Measurements from ENCODE around the gene PROSER1. TPM values are rescaled to one million over a fixed set of nuclear protein-coding genes. Genes with fewer than 3 reads are reported as not detected.
"Not testable (repeated sequence)": the region's sequence is repeated elsewhere in the genome, so short reads cannot be mapped to it uniquely, and the experiment has no call there.

PROSER1 gene
- 11.0 and 14.0 TPM in 2 replicates for total RNA-seq (2014; rRNA removed; shearing (Covaris generic))

- DNase-seq (ENCODE audit: low read depth), result peak; percentile 81
Measured at GRCh38 chr13:39037880-39038568, at the start of gene PROSER1, which contains the start of gene NHLRC3. PROSER1 (minus strand) TSS chr13:39038089; CDS start chr13:39037242, 847 bp downstream. NHLRC3 (plus strand) TSS chr13:39038456; CDS start chr13:39038640, 184 bp downstream.

GRCh38 chr13:39086251-39086945, 48.5 kb upstream of the PROSER1 start:
- not testable (repeated sequence) for DNase-seq (ENCODE audit: low read depth)

GRCh38 chr13:39073983-39074382, 36.1 kb upstream of the PROSER1 start:
- no peak for DNase-seq (ENCODE audit: low read depth)

DNA sequence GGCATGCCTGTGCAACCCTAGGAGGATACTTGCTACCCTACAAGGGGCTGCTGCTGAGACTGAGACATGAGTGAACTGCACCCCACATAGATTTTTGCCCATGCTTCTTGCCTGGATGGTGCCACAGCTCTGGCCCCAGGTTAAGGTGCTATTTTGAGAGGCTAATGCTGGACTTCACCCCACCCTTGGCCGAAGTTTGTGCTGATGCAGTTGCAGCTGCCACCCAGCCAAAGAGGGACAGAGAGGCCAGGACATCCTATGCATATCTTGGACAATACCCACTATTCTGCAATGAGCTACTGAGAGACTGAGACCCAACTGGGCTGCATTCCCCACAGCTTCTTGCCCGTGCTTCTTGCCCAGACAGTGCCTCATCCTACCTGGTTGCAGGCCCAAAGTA, 35.0 kb upstream of the PROSER1 start:
- no peak for DNase-seq (ENCODE audit: low read depth)

- no peak for DNase-seq (ENCODE audit: low read depth)
Measured at GRCh38 chr13:39062004-39062403, 24.1 kb upstream of the PROSER1 start.

GRCh38 chr13:39058040-39058439, 20.2 kb upstream of the PROSER1 start:
- DNase-seq (ENCODE audit: low read depth), result no peak

GRCh38 chr13:39056018-39056417, 18.1 kb upstream of the PROSER1 start:
- no peak for DNase-seq (ENCODE audit: low read depth)

- no peak for DNase-seq (ENCODE audit: low read depth)
Measured at GRCh38 chr13:39054112-39054511, 16.2 kb upstream of the PROSER1 start.

DNA sequence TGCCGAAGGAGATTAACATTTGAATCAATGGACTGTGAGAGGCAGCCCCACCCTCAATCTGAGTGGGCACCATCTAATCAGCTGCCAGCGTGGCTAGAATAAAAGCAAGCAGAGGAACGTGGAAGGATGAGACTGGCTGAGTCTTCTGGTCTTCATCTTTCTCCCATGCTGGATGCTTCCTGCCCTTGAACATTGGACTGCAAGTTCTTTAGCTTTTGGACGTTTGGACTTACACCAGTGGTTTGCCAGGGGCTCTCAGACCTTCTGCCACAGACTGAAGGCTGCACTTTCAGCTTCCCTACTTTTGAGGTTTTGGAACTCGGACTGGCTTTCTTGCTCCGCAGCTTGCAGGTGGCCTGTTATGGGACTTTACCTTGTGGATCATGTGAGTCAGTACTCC, 15.1 kb upstream of the PROSER1 start:
- no peak for DNase-seq (ENCODE audit: low read depth)

DNA sequence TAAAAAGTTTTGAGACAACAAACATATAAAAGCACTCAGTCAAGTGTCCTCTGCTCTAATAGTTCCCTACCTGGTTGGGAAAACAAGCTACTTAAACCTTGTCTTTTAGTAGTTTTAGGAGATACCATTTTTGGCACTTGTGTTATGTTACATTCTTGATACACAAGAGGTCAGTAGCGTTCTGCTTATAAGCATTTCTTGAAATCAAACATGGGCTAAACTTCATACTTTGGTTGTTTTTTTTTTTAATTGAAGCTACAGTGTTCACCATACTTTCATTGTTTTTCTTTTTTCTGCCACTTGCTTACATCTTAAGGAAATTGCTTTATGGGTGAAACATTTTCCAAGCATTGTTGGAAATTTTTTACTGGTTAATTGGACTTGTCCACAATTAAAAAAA, 13.3 kb upstream of the PROSER1 start:
- DNase-seq (ENCODE audit: low read depth), result peak; percentile 42

DNA sequence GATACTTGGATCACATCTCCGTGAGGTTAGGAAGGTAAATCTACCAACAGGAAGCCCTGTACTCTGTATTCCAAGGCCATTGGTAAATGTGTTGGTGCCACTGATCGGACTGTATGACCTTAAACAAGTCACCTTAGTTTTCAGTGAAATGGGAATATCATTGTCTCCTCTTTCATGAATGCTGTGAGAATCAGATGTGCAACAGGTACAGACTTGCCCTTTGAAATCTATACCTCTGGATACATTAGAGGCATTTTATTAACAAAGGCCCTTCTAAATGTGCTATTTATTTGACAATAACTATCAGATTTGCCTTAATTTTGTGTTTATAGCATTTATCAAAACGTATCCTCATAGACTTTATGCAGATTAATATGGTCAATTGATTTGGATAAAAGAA, 11.4 kb upstream of the PROSER1 start:
- no peak for DNase-seq (ENCODE audit: low read depth)

GRCh38 chr13:39048806-39049205, 10.9 kb upstream of the PROSER1 start:
- no peak for DNase-seq (ENCODE audit: low read depth)

DNA sequence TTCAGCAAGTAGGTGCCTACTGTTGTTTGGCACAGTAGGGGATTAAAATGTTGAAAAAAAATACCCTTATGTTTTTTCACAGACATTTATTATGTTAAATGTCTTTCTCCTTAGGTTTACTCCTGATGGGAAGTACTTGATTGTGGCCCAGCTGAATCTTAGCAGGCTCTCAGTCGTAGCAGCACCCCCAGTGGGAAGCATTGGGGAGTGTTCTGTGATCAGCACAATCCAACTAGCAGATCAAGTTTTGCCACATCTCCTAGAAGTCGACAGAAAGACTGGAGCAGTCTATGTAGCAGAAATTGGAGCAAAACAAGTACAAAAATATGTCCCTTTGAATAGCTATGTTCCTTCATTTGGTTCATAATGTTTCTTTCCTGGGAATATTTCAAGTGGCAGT, 9.7 kb upstream of the PROSER1 start:
- no peak for DNase-seq (ENCODE audit: low read depth)

DNA sequence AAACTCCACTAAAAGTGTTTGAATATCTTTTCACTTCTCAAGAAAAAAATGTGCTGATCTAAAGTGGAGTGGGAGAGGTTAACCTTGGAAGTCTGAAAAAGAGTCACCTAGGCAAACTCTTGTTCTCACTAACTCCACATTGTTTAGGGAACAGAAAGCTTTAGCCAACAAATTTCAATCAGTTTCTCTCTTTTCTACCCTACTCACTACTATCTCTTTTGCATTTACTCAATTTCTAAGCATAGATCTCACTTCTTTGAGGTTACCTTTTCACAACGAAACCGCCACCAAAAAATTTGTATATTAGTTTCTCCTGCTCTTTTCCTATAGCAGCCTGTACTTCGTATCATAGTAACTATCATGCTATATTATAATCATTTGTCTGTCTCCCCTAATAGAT, 6.6 kb upstream of the PROSER1 start:
- no peak for DNase-seq (ENCODE audit: low read depth)

DNA sequence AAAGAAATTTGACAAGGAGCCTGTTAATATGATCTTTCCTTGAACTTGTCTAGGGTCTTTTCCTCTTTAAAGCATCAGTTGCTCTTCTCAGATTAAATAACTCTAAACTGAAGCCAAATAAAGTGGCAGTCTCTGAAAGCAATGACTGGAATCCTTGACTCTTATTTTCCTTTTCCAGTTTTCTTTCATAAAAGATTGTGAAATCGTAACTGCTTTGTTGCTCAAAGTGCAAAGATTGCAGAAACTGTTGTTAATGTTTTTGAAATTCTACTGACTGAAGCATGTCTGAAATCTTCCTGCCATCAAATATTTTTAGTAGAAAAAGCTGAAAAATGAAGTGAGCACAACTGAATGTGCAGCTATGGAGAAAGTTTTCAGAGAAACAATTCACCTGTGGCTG, 2.3 kb upstream of the PROSER1 start:
- DNase-seq (ENCODE audit: low read depth), result no peak

DNA sequence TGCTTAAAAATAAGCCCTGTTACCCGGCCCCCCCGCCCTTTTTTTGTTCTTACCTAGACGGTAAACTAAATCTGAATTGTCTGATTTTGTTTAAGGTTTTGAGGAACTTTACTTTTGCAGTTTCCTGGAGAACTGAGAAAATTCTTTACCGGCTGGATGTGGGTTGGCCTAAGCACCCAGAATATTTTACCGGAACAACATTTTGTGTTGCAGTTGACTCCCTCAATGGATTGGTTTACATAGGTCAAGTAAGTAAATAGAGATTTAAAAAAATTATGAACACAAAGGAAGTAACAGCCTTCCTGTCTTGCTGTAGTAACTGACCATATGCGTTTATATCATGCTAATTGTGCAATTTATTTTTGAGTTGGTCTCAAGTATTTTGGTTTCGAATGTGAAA, 1.2 kb upstream of the PROSER1 start:
- DNase-seq (ENCODE audit: low read depth), result no peak

DNA sequence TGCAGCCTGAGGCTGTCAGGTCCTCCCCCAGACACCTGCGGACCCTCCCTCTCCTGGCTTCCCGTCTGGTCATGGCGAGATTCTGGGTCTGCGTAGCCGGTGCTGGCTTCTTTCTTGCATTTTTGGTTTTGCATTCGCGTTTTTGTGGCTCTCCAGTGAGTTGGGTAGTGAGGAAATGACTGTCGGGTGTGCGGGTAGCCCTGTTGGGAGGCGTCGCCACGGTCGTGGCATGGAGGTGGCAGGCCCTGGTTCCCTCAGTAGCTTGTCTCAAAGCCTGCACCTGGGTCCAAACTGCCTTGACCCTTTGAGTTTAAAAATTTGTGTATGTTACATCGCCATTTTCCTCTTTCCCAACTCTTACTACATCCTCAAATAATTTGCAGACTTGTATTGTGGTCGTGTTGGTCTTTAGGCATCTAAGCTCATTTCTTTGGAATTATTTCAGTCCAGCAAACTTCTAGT, 711 bp upstream of the PROSER1 start:
- DNase-seq (ENCODE audit: low read depth), result peak; percentile 40

DNA sequence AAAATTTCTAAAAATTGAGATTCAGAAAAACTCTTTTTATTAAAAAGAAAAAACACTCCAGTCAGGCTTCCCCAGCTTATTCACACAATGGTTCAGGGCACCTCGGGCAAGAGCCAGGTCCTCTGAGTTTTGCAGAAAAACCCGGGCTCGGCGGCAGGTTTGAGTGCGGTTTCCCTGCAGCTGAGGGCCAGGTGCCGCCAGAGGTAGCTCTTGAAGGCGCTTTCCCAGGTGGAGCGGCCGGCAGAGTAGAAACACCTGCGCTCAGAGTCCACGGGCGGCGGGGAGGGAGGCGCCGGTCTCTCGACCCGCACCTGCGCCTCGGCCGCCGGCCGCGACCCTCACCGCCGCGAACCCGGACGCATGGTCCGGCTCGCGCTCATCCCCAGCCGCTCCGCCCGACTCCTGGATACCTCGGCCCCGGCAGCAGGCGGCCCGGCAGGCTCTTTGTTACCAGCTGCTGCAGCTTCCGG, 444 bp downstream of the PROSER1 start:
- DNase-seq (ENCODE audit: low read depth), result no peak

- peak; percentile 30 for DNase-seq (ENCODE audit: low read depth)
Measured at GRCh38 chr13:39036212-39036611, 1.7 kb downstream of the PROSER1 start.

DNA sequence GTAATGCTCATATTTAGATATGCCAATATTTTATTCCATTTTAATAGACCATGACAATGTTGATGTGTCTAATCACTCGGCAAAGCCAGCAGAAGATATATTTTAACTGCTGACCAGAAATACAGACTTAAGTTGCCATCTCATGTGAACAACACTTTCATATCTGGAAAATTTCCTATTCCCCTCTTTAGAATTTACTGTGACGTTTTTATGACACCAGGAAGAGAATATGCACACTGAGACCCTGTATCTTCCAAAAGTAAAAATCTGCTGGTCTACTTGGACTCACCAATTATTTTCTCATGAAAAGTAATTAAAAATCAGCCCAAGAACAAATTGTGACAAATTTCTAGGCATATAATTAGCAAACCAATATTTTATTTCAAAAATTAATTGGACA, 2.1 kb downstream of the PROSER1 start:
- no peak for DNase-seq (ENCODE audit: low read depth)

DNA sequence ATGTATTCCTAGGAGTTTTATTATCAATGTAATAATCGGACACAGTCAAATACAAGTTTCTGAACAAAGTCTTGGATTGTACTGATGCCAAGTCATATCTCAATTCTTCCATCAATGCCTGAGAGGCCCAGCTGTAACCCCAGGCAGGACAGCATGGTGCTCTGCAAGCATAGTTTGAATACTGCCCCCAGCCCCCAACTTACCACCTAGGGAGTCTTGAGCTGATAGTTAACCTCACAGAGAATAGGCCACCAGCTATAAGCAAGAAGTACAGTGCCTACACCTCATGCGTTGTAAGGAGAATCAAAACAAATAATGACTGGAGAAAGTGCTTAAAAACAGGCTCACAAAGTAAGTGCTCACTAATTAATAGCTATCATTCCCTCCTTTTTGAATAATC, 2.7 kb downstream of the PROSER1 start:
- no peak for DNase-seq (ENCODE audit: low read depth)

DNA sequence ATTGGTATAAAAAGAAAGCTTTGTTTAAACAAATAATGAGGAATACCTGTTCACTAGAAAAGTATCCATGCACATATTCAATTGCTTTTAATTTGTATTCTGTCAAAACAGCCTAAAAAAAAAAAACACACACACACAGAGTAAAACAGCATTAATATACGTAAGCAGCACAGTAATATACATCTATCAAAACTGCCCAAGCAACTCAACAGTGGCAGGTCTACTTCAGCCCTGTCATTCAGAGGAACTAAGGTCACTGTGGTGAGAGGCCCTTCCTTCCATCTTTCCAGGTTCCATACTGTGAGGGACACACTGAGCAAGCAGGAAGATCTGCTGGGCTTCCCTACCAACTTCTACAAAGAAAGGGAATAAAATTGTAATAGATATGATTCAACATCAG, 3.8 kb downstream of the PROSER1 start:
- DNase-seq (ENCODE audit: low read depth), result no peak

DNA sequence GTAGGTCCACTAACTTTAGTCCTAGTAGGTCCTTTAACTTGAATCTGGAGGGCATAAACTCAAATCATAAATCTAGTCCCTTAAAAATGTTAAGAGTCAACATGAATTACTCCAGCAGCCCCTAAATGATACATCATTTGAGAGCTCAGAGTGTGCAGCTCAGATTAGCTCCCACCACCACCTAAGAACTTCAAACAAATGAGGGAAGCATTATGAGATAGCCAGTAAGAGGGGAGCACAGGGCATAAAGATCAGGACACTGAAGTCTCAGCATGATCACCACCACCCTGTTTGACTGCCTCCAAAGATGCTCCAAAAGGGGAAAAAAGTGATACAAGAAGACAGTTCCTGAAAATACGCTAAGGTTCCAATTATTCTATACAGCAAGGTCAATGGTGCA, 5.7 kb downstream of the PROSER1 start:
- no peak for DNase-seq (ENCODE audit: low read depth)
